ENCODE measurements around the gene CD248. TPM values are rescaled to one million over a fixed set of nuclear protein-coding genes. Genes with fewer than 3 reads are reported as not detected.

The CD248 gene
- total RNA-seq, 2 donors from 2014 or later: 0.33 to 0.40 TPM

DNA sequence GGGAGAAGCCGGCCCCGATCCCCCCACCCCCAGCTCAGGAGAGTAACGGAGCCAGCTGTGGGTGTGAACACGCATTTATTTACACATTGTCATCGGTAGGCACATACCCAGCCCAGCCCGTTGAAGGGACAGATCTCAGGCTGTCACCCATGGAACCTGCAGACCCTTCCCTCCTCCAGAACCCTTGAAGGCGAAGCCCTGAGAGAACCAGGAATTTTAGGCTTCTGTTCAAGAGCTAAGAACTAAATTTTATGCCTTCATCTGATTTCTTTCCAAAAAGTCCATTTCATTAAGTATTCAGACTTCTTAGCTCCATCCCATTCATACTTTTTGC is 28.4 kb upstream of the CD248 start:
- Mint-ChIP-seq H3K27ac (peak overlapping the region; percentile 97), H3K4me3 (peak overlapping the region; percentile 87), H3K27me3 (ENCODE audit: insufficient read depth) (no peaks in the 10 kb centered on the region), H3K9me3 (no peaks in the 10 kb centered on the region), H3K4me1 (peaks cover 20% of the 10 kb centered on the region), H3K36me3 (ENCODE audit: low read depth) (peaks cover 12% of the 10 kb centered on the region)
- no peak for TF ChIP-seq CTCF (conservative IDR thresholded peaks at IDR 0.05)
- no peaks in the 10 kb centered on the region for H3K27me3 ChIP-seq (ENCODE audit: control insufficient read depth, insufficient read depth, low read length, poor library complexity, severe bottlenecking)
- WGBS, 2 experiments (ENCODE audit: insufficient coverage in 1 of 2, insufficient read length in 1 of 2): 6 to 25% methylated on average over 3 to 7 of the region's 7 CpGs
- H3K4me3 ChIP-seq (ENCODE audit: low read length): peak overlapping the region; percentile 96
- H3K27ac ChIP-seq (ENCODE audit: low read depth, low read length): peak overlapping the region; percentile 59
- DNase-seq: no peak
- H3K9me3 ChIP-seq (ENCODE audit: control insufficient read depth, low read length): no peaks in the 10 kb centered on the region
- H3K4me1 ChIP-seq (ENCODE audit: control insufficient read depth, insufficient read depth, low read length): peaks cover 8% of the 10 kb centered on the region
- H3K9ac ChIP-seq (ENCODE audit: extremely low read depth, low read length, poor library complexity, severe bottlenecking): peak overlapping the region; percentile 89
- H3K36me3 ChIP-seq (ENCODE audit: control insufficient read depth, insufficient read depth, low read length): peaks cover 22% of the 10 kb centered on the region

- no peaks in the 10 kb centered on the region for H3K27me3 Mint-ChIP-seq (ENCODE audit: insufficient read depth)
- peaks cover 8% of the 10 kb centered on the region for H3K4me1 ChIP-seq (ENCODE audit: control insufficient read depth, insufficient read depth, low read length)
- DNase-seq: peak; percentile 98
- H3K4me3 ChIP-seq (ENCODE audit: low read length): peak within 1 kb of the TSS; percentile 96
- H3K9me3 ChIP-seq (ENCODE audit: control insufficient read depth, low read length): no peaks in the 10 kb centered on the region
- peaks cover 20% of the 10 kb centered on the region for H3K4me1 Mint-ChIP-seq
- no peaks in the 10 kb centered on the region for H3K27me3 ChIP-seq (ENCODE audit: control insufficient read depth, insufficient read depth, low read length, poor library complexity, severe bottlenecking)
- peak within 1 kb of the TSS; percentile 89 for H3K9ac ChIP-seq (ENCODE audit: extremely low read depth, low read length, poor library complexity, severe bottlenecking)
- peak within 1 kb of the TSS; percentile 59 for H3K27ac ChIP-seq (ENCODE audit: low read depth, low read length)
- no peaks in the 10 kb centered on the region for H3K9me3 Mint-ChIP-seq
- peaks cover 12% of the 10 kb centered on the region for H3K36me3 Mint-ChIP-seq (ENCODE audit: low read depth)
- peak within 1 kb of the TSS; percentile 87 for H3K4me3 Mint-ChIP-seq
- H3K36me3 ChIP-seq (ENCODE audit: control insufficient read depth, insufficient read depth, low read length): peaks cover 27% of the 10 kb centered on the region
- WGBS, 2 experiments (ENCODE audit: insufficient coverage in 1 of 2, insufficient read length in 1 of 2): 0 to 1% methylated on average over 42 to 59 of the region's 59 CpGs
- peak within 1 kb of the TSS; percentile 97 for H3K27ac Mint-ChIP-seq
- peak; percentile 20 for TF ChIP-seq CTCF (conservative IDR thresholded peaks at IDR 0.05)
Measured at GRCh38 chr11:66344550-66345315, 27.9 kb upstream of the CD248 start, which contains the start of gene BRMS1. TSS of gene BRMS1 (minus strand) at chr11:66345104. CDS start at chr11:66342234, 2,870 bp downstream.

- H3K27ac Mint-ChIP-seq: no peak overlapping the region
- WGBS, 2 experiments (ENCODE audit: insufficient coverage in 1 of 2, insufficient read length in 1 of 2): 94% methylated on average over 7 to 8 of the region's 8 CpGs
- Histone ChIP-seq H3K9me3 (ENCODE audit: control insufficient read depth, low read length) (no peaks in the 10 kb centered on the region), H3K4me1 (ENCODE audit: control insufficient read depth, insufficient read depth, low read length) (peaks cover 8% of the 10 kb centered on the region), H3K27ac (ENCODE audit: low read depth, low read length) (no peak overlapping the region), H3K36me3 (ENCODE audit: control insufficient read depth, insufficient read depth, low read length) (peaks cover 36% of the 10 kb centered on the region), H3K9ac (ENCODE audit: extremely low read depth, low read length, poor library complexity, severe bottlenecking) (no peak overlapping the region), H3K27me3 (ENCODE audit: control insufficient read depth, insufficient read depth, low read length, poor library complexity, severe bottlenecking) (no peaks in the 10 kb centered on the region), H3K4me3 (ENCODE audit: low read length) (no peak overlapping the region)
- DNase-seq: no peak
- H3K36me3 Mint-ChIP-seq (ENCODE audit: low read depth): peaks cover 19% of the 10 kb centered on the region
- H3K4me1 Mint-ChIP-seq: peaks cover 20% of the 10 kb centered on the region
- peak overlapping the region; percentile 87 for H3K4me3 Mint-ChIP-seq
- no peaks in the 10 kb centered on the region for H3K27me3 Mint-ChIP-seq (ENCODE audit: insufficient read depth)
- no peaks in the 10 kb centered on the region for H3K9me3 Mint-ChIP-seq
- TF ChIP-seq CTCF (conservative IDR thresholded peaks at IDR 0.05): no peak
Measured at GRCh38 chr11:66343176-66343575, 26.3 kb upstream of the CD248 start.

Data from endodermal cell (in vitro differentiated cells).